SU-DHL-6 (cell line): ENCODE data around the gene CEP192.

ENCODE experiments used
- EZH2phosphoT487 ChIP-seq: fragments of 200-600 bp; sonication (generic), shearing (Covaris generic); conservative IDR thresholded peaks from 2 replicates; pipeline ENCODE4 v1.6.1; 2018; ENCODE audit warnings: mild to moderate bottlenecking, antibody characterized with exemption, low read length, moderate library complexity, mixed read lengths
- TF ChIP-seq, protein P1 (sequence below): fragments of 200-600 bp; sonication (generic); IDR thresholded peaks from one replicate; pipeline ENCODE4 v1.5.1; 2017; ENCODE audit warnings: antibody characterized with exemption, mild to moderate bottlenecking, low read length, moderate library complexity; ENCODE audit not compliant: insufficient read depth, poor library complexity, severe bottlenecking

DNA sequence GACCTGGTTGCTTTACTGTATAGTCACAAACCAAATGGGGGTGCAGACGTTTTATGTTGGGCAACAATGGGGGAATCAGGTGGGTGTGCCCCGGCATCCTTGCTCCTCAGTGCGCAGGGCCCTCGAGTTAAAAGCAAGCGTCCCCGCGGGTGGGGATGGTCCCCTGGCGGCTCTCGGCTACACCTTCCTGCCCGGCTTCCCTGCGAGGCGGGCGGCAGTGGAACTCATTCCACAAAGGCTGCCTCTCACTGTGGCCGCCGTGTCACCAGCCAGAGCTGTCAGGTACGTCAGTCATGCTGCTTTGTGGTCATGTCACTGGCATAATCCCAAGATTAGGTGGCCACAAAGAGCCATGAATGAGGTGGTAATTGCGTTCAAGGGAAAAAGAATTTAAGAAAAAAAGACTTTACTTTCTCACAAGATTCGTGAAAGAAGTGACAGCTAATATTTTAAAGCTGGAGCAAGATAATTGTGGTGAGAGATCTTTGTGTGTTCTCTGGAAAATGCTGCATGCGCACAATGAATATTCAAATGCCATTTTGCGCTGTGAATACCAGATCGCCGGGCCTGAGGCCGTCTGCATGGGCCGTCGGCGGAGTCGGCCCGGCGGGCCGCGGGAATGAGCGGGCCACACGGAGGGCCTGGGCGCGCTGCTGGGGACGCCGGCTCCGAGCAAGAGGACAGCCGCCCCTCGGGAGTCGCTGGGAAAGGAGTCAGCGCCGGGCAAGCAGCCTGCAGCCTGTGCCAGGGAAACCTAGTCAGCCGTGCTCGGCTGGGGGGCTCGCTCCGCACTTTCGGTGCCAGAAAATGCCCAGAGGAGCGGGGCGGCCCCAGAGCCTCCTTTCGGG, 145.1 kb downstream of the CEP192 start:
- TF ChIP-seq, protein P1, sequence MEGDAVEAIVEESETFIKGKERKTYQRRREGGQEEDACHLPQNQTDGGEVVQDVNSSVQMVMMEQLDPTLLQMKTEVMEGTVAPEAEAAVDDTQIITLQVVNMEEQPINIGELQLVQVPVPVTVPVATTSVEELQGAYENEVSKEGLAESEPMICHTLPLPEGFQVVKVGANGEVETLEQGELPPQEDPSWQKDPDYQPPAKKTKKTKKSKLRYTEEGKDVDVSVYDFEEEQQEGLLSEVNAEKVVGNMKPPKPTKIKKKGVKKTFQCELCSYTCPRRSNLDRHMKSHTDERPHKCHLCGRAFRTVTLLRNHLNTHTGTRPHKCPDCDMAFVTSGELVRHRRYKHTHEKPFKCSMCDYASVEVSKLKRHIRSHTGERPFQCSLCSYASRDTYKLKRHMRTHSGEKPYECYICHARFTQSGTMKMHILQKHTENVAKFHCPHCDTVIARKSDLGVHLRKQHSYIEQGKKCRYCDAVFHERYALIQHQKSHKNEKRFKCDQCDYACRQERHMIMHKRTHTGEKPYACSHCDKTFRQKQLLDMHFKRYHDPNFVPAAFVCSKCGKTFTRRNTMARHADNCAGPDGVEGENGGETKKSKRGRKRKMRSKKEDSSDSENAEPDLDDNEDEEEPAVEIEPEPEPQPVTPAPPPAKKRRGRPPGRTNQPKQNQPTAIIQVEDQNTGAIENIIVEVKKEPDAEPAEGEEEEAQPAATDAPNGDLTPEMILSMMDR, result no peak
- TF ChIP-seq EZH2phosphoT487, result no peak
